ENCODE measurements around the gene ME3. TPM values are rescaled to one million over a fixed set of nuclear protein-coding genes. Genes with fewer than 3 reads are reported as not detected.
A peak's percentile ranks its signal among the peaks of the same experiment; 100 is the strongest.

ME3 gene
- total RNA-seq, 1 experiment from 2014 or later: 35.3 TPM

- ATAC-seq (no peak), DNase-seq (ENCODE audit: low read depth, low spot score) (no peak)
- Histone ChIP-seq H3K27ac (ENCODE audit: low read length) (peak overlapping the region; percentile 59; the same call in 1 of the 2 replicates), H3K4me1 (ENCODE audit: control insufficient read depth, insufficient read depth, low read length) (no peaks in the 10 kb centered on the region), H3K9me3 (ENCODE audit: control insufficient read depth, insufficient read depth, low read depth, low read length) (no peaks in the 10 kb centered on the region), H3K36me3 (ENCODE audit: control insufficient read depth, insufficient read depth, low read length) (no peaks in the 10 kb centered on the region), H3K4me3 (ENCODE audit: low read depth in 2 of 2, low read length in 2 of 2) (no peak overlapping the region), H3K27me3 (ENCODE audit: control insufficient read depth, insufficient read depth, low read length) (no peaks in the 10 kb centered on the region)
- in situ Hi-C loops (cut with HindIII; ENCODE audit: low pct_unique_long_range_greater_than_20kb, low sequenced_read_pairs): no loop called here
- CTCF ChIA-PET: no interaction called here
- POLR2A ChIA-PET: no interaction called here
- intact Hi-C loops (cut with micrococcal nuclease; ENCODE audit: unreplicated experiment): no loop called here
- no TSS peak for BruUV-seq (replicated peaks)
- TF ChIP-seq SIN3A (IDR thresholded peaks at IDR 0.05; ENCODE audit: borderline replicate concordance, insufficient read depth, low read depth, low read length): no peak
Observed at GRCh38 chr11:86490582-86490981, 181.8 kb downstream of the ME3 start.

- Histone ChIP-seq H3K4me1 (ENCODE audit: control insufficient read depth, insufficient read depth, low read length) (peaks cover 5% of the 10 kb centered on the region), H3K27me3 (ENCODE audit: control insufficient read depth, insufficient read depth, low read length) (no peaks in the 10 kb centered on the region), H3K36me3 (ENCODE audit: control insufficient read depth, insufficient read depth, low read length) (no peaks in the 10 kb centered on the region), H3K27ac (ENCODE audit: low read length) (peak overlapping the region; percentile 19; the same call in 1 of the 2 replicates), H3K4me3 (ENCODE audit: low read depth in 2 of 2, low read length in 2 of 2) (no peak overlapping the region), H3K9me3 (ENCODE audit: control insufficient read depth, insufficient read depth, low read depth, low read length) (no peaks in the 10 kb centered on the region)
- intact Hi-C loops (cut with micrococcal nuclease; ENCODE audit: unreplicated experiment): no loop called here
- DNase-seq (ENCODE audit: low read depth, low spot score): no peak
- no peak for TF ChIP-seq CTCF (IDR thresholded peaks at IDR 0.05)
- TF ChIP-seq TCF7L2 (IDR thresholded peaks at IDR 0.05; ENCODE audit: low read depth, low read length): no peak
- TF ChIP-seq REST (IDR thresholded peaks at IDR 0.05; ENCODE audit: insufficient read depth in 1 of 2, low read depth in 2 of 2, low read length in 1 of 2): no peak
- TF ChIP-seq POLR2AphosphoS5 (IDR thresholded peaks at IDR 0.05; ENCODE audit: low read depth, low read length): no peak
- no peak for TF ChIP-seq SIN3A (IDR thresholded peaks at IDR 0.05; ENCODE audit: borderline replicate concordance, insufficient read depth, low read depth, low read length)
- ATAC-seq: no peak
- BruUV-seq (replicated peaks): no TSS peak
- CTCF ChIA-PET: no interaction called here
- POLR2A ChIA-PET: no interaction called here
- in situ Hi-C loops (cut with HindIII; ENCODE audit: low pct_unique_long_range_greater_than_20kb, low sequenced_read_pairs): no loop called here
Observed at GRCh38 chr11:86489442-86489841, 183.0 kb downstream of the ME3 start.

GRCh38 chr11:86488553-86488952 lies 183.9 kb downstream of the ME3 start:
- Histone ChIP-seq H3K9me3 (ENCODE audit: control insufficient read depth, insufficient read depth, low read depth, low read length) (no peaks in the 10 kb centered on the region), H3K27ac (ENCODE audit: low read length) (peak overlapping the region; percentile 36; the same call in 1 of the 2 replicates), H3K36me3 (ENCODE audit: control insufficient read depth, insufficient read depth, low read length) (no peaks in the 10 kb centered on the region), H3K4me1 (ENCODE audit: control insufficient read depth, insufficient read depth, low read length) (peaks cover 13% of the 10 kb centered on the region), H3K27me3 (ENCODE audit: control insufficient read depth, insufficient read depth, low read length) (no peaks in the 10 kb centered on the region), H3K4me3 (ENCODE audit: low read depth in 2 of 2, low read length in 2 of 2) (no peak overlapping the region)
- intact Hi-C loops (cut with micrococcal nuclease; ENCODE audit: unreplicated experiment): no loop called here
- no TSS peak for BruUV-seq (replicated peaks)
- ATAC-seq: no peak
- no peak for DNase-seq (ENCODE audit: low read depth, low spot score)
- in situ Hi-C loops (cut with HindIII; ENCODE audit: low pct_unique_long_range_greater_than_20kb, low sequenced_read_pairs): no loop called here
- ChIA-PET POLR2A (no interaction called here), CTCF (no interaction called here)
- TF ChIP-seq TCF7L2 (IDR thresholded peaks at IDR 0.05; ENCODE audit: low read depth, low read length): no peak
- TF ChIP-seq REST (IDR thresholded peaks at IDR 0.05; ENCODE audit: insufficient read depth in 1 of 2, low read depth in 2 of 2, low read length in 1 of 2): no peak
- TF ChIP-seq POLR2AphosphoS5 (IDR thresholded peaks at IDR 0.05; ENCODE audit: low read depth, low read length): no peak
- TF ChIP-seq SIN3A (IDR thresholded peaks at IDR 0.05; ENCODE audit: borderline replicate concordance, insufficient read depth, low read depth, low read length): no peak
- no peak for TF ChIP-seq CTCF (IDR thresholded peaks at IDR 0.05)
